Measurements from ENCODE around the gene SMG6.

GRCh38 chr17:2029911-2030778 is 273.4 kb downstream of the SMG6 start, which contains the start of gene DPH1:
- TF ChIP-seq CTCF (IDR thresholded peaks at IDR 0.05; ENCODE audit: poor library complexity) (no peak), EZH2 (IDR thresholded peaks at IDR 0.05; ENCODE audit: borderline replicate concordance) (no peak), EZH2phosphoT487 (IDR thresholded peaks at IDR 0.05; ENCODE audit: low read depth, severe bottlenecking, unreplicated experiment) (no peak)

Data from hepatocyte (in vitro differentiated cells).